Neuronal stem cell (in vitro differentiated cells): ENCODE results near the gene VILL.

Source experiments
- DNase-seq: peaks from one replicate; pipeline ENCODE4 v3.0.0-alpha.2; 2013; ENCODE audit warnings: low spot score
- H2AFZ ChIP-seq: one replicate; pipeline ENCODE4 v1.6.1; 2013; ENCODE audit warnings: mild to moderate bottlenecking, low read length, inconsistent platforms
- H2AK5ac ChIP-seq: 2 replicates; pipeline ENCODE4 v1.6.1; 2013; ENCODE audit warnings: low read depth, mild to moderate bottlenecking, inconsistent platforms, low read length, moderate library complexity, mixed read lengths
- H2BK120ac ChIP-seq: 2 replicates; pipeline ENCODE4 v1.6.1; 2013; ENCODE audit warnings: low read depth, mild to moderate bottlenecking, inconsistent platforms, low read length, moderate library complexity, mixed read lengths
- H2BK12ac ChIP-seq: one replicate; pipeline ENCODE4 v1.6.1; 2013; ENCODE audit warnings: low read length, inconsistent platforms
- H2BK15ac ChIP-seq: 2 replicates; pipeline ENCODE4 v1.6.1; 2013; ENCODE audit warnings: mild to moderate bottlenecking, low read length, inconsistent platforms, mixed read lengths
- H2BK5ac ChIP-seq: one replicate; pipeline ENCODE4 v1.6.1; 2013; ENCODE audit warnings: inconsistent platforms, mild to moderate bottlenecking, low read length, moderate library complexity
- H3K14ac ChIP-seq: one replicate; pipeline ENCODE4 v1.6.1; 2013; ENCODE audit warnings: low read length, inconsistent platforms
- H3K18ac ChIP-seq: 2 replicates; pipeline ENCODE4 v1.6.1; 2013; ENCODE audit warnings: low read length, inconsistent platforms
- H3K23ac ChIP-seq: 2 replicates; pipeline ENCODE4 v1.6.1; 2013; ENCODE audit warnings: low read depth, mild to moderate bottlenecking, mixed read lengths, low read length, inconsistent platforms; ENCODE audit not compliant: poor library complexity
- H3K27ac ChIP-seq: replicated peaks from 3 replicates; pipeline ENCODE4 v1.5.1; 2013; ENCODE audit warnings: low read length, inconsistent platforms
- H3K27me3 ChIP-seq, 3 experiments: 2 replicates each; pipeline ENCODE4 v1.6.1; 2013; ENCODE audit warnings: low read length in 3 of 3, mild to moderate bottlenecking in 2 of 3, inconsistent platforms in 1 of 3, low read depth in 1 of 3, mixed read lengths in 1 of 3, moderate library complexity in 1 of 3; ENCODE audit not compliant: control insufficient read depth in 3 of 3, insufficient read depth in 3 of 3
- H3K36me3 ChIP-seq, 2 donors: replicated peaks in 1 of 2; 2 replicates each; pipeline ENCODE4 v1.6.1; 2013; ENCODE audit warnings: low read length in 2 of 2; ENCODE audit not compliant: control insufficient read depth in 2 of 2, insufficient read depth in 2 of 2
- H3K4ac ChIP-seq: 2 replicates; pipeline ENCODE4 v1.6.1; 2013; ENCODE audit warnings: inconsistent platforms, mild to moderate bottlenecking, low read length, moderate library complexity
- H3K4me1 ChIP-seq, 2 donors: 1 replicate in 1 of 2; 2 replicates in 1 of 2; pipeline ENCODE4 v1.6.1; 2013; ENCODE audit warnings: low read length in 2 of 2, low read depth in 1 of 2; ENCODE audit not compliant: control insufficient read depth in 2 of 2, insufficient read depth in 1 of 2
- H3K4me2 ChIP-seq: one replicate; pipeline ENCODE4 v1.6.1; 2013; ENCODE audit warnings: mild to moderate bottlenecking, low read length, inconsistent platforms; ENCODE audit not compliant: insufficient read depth, poor library complexity, severe bottlenecking
- H3K4me3 ChIP-seq, 2 donors: 2 replicates each; pipeline ENCODE4 v1.5.1; 2013; ENCODE audit warnings: low read length in 2 of 2, mild to moderate bottlenecking in 2 of 2, inconsistent platforms in 1 of 2, moderate library complexity in 1 of 2
- H3K79me1 ChIP-seq: one replicate; pipeline ENCODE4 v1.6.1; 2013; ENCODE audit warnings: low read depth, mild to moderate bottlenecking, inconsistent platforms, low read length, moderate library complexity
- H3K9ac ChIP-seq: one replicate; pipeline ENCODE4 v1.6.1; 2013; ENCODE audit warnings: mild to moderate bottlenecking, low read depth, low read length, inconsistent platforms; ENCODE audit not compliant: poor library complexity
- H3K9me3 ChIP-seq, 2 donors: replicated peaks in 1 of 2; 2 replicates each; pipeline versions ENCODE3 to v1.6.1; 2013; ENCODE audit warnings: low read length in 2 of 2, mild to moderate bottlenecking in 2 of 2, inconsistent platforms in 1 of 2, low read depth in 1 of 2, mixed read lengths in 1 of 2, moderate library complexity in 1 of 2; ENCODE audit not compliant: control insufficient read depth in 2 of 2, insufficient read depth in 1 of 2
- H4K8ac ChIP-seq: one replicate; pipeline ENCODE4 v1.6.1; 2013; ENCODE audit warnings: low read depth, mild to moderate bottlenecking, inconsistent platforms, low read length, moderate library complexity
- H4K91ac ChIP-seq: one replicate; pipeline ENCODE4 v1.6.1; 2013; ENCODE audit warnings: low read length, low read depth, mild to moderate bottlenecking, inconsistent platforms; ENCODE audit not compliant: poor library complexity
- WGBS, 2 donors: extraction: QIAGEN DNeasy Blood & Tissue Kit; methylation state at CpG; one replicate each; pipeline ENCODE4 v1.1.7; 2013; ENCODE audit warnings: missing lambda C conversion rate in 2 of 2, mixed read lengths in 1 of 2; ENCODE audit not compliant: insufficient read length in 2 of 2, insufficient replicate concordance in 1 of 2; ENCODE audit errors: extremely low coverage in 2 of 2; 5-methylcytosine and 5-hydroxymethylcytosine counted together

Gene VILL

DNA sequence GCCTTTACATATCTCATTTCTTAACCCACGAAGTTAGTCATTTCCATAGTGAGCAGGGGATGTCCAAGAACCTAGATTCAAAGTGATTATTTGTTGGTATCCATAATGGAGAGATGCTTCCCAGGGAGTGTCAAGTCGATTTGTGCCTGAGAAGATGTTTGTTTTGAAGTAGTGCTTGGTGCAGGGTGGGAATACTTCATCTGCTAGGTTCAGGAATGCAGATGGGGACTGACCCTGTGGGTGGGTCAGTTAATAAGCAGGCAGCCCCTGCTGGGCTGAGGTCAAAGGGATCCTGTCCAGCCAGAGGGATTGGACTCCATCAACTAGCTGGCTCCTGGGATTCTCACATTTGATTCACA is 44.1 kb upstream of the VILL start:
- Histone ChIP-seq H3K4me2 (no peak overlapping the region), H3K14ac (no peak overlapping the region), H3K4ac (no peak overlapping the region), H2AK5ac (no peak overlapping the region), H3K18ac (no peak overlapping the region), H3K4me1 (peaks cover 4 to 7% of the 10 kb centered on the region in 2 donors), H2AFZ (no peak overlapping the region), H3K4me3 (no peak overlapping the region), H3K9me3 (no peaks in the 10 kb centered on the region), H2BK12ac (no peak overlapping the region), H3K23ac (no peak overlapping the region), H2BK5ac (no peak overlapping the region), H4K8ac (no peak overlapping the region), H4K91ac (no peak overlapping the region), H3K79me1 (no peaks in the 10 kb centered on the region), H3K27me3 (no peaks in the 10 kb centered on the region), H3K9ac (no peak overlapping the region), H2BK15ac (no peak overlapping the region), H3K36me3 (peaks cover 0 to 3% of the 10 kb centered on the region in 2 donors), H2BK120ac (no peak overlapping the region), H3K27ac (no peak overlapping the region)
- no peak for DNase-seq
- WGBS, 2 donors: no CpG with 5 or more reads among the region's 2 CpGs

DNA sequence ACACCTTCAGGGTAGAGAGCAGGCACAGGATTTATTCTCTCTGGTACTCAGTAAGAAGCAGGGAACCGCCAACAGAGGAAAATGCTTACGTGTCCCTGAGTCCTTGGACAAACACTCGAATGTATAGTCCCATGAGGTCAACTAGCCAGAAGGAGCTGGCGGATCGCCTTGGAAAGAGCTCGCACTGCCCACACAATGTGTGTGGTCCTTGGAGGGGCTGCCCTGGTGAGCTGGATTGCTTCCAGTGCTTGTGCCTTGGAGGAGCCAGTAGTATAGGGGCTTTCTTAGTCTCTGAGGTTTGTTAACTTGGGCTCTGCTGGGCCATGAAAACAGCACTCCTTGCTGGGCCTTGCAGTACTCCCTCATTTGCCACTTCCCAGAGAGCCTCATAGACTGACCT is 40.7 kb upstream of the VILL start:
- H3K9ac ChIP-seq: no peak overlapping the region
- H3K79me1 ChIP-seq: peaks cover 1% of the 10 kb centered on the region
- H3K18ac ChIP-seq: no peak overlapping the region
- H3K14ac ChIP-seq: no peak overlapping the region
- H3K9me3 ChIP-seq: peaks cover 0 to 7% of the 10 kb centered on the region in 2 donors
- no peak overlapping the region for H2BK5ac ChIP-seq
- H3K4me2 ChIP-seq: no peak overlapping the region
- no peak overlapping the region for H4K91ac ChIP-seq
- no peak overlapping the region for H3K4ac ChIP-seq
- H2BK120ac ChIP-seq: no peak overlapping the region
- no peaks in the 10 kb centered on the region for H3K27me3 ChIP-seq
- peaks cover 2 to 18% of the 10 kb centered on the region in 2 donors for H3K36me3 ChIP-seq
- H3K23ac ChIP-seq: no peak overlapping the region
- H2BK15ac ChIP-seq: no peak overlapping the region
- no peak for DNase-seq
- no peak overlapping the region for H2BK12ac ChIP-seq
- H4K8ac ChIP-seq: no peak overlapping the region
- no peak overlapping the region for H3K27ac ChIP-seq
- no peak overlapping the region for H3K4me3 ChIP-seq
- H2AFZ ChIP-seq: no peak overlapping the region
- H2AK5ac ChIP-seq: no peak overlapping the region
- H3K4me1 ChIP-seq: peaks cover 4 to 7% of the 10 kb centered on the region in 2 donors
- no CpG with 5 or more reads among the region's 6 CpGs for WGBS, 2 donors

DNA sequence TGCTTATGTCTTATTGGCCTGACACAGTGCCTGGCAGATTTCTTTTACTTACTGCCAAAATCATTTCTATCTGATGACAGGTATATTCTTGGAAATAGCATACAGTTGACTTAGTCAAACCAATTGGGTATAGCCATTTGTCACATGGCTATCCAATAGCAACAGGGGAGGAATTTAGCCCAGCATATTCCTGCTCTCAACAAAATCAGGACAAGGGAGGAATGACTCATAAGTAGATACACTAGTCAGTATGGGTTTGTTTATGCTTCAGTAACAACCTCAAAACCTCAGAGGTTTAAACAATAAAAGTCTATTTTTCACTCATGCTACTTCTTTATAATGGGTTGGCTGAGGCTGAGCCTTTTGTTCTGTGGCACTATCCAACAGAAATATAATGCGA is 38.0 kb upstream of the VILL start:
- Histone ChIP-seq H2AFZ (no peak overlapping the region), H3K4ac (no peak overlapping the region), H3K4me3 (no peak overlapping the region), H3K36me3 (peaks cover 2 to 21% of the 10 kb centered on the region in 2 donors), H3K18ac (no peak overlapping the region), H2BK15ac (no peak overlapping the region), H3K14ac (no peak overlapping the region), H3K23ac (no peak overlapping the region), H2AK5ac (no peak overlapping the region), H3K9ac (no peak overlapping the region), H3K27me3 (no peaks in the 10 kb centered on the region), H2BK120ac (no peak overlapping the region), H3K27ac (no peak overlapping the region), H4K8ac (no peak overlapping the region), H2BK12ac (no peak overlapping the region), H3K4me2 (no peak overlapping the region), H4K91ac (no peak overlapping the region), H3K79me1 (peaks cover 4% of the 10 kb centered on the region), H2BK5ac (no peak overlapping the region), H3K4me1 (peaks cover 4 to 7% of the 10 kb centered on the region in 2 donors), H3K9me3 (peaks cover 0 to 7% of the 10 kb centered on the region in 2 donors)
- no peak for DNase-seq
- WGBS, 2 donors: no CpG with 5 or more reads among the region's 1 CpG

DNA sequence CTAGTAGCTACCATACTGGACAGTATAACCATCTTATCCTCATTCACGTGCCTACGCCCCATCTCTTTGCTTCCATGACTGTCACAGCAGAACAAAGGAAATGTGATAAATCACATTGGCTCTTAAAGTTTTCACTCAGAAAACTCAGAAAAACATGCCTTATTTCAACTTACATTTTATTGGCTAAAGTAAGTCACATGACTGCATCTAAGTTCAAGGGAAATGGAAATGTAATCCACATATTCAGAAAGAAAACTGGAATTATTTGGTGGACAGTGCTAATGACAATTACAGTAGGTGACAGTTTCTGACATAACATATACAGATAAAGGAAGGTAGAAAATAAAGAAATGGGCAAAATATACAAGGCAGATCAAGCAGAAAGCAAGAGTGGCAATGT is 37.4 kb upstream of the VILL start:
- WGBS, 2 donors: no CpG with 5 or more reads among the region's 2 CpGs
- no peak overlapping the region for H4K91ac ChIP-seq
- DNase-seq: no peak

More for the DNA sequence above, 37.4 kb upstream of the VILL start:
- no peak overlapping the region for H4K8ac ChIP-seq
- H3K4ac ChIP-seq: no peak overlapping the region
- peaks cover 2 to 21% of the 10 kb centered on the region in 2 donors for H3K36me3 ChIP-seq
- no peak overlapping the region for H2AK5ac ChIP-seq
- no peak overlapping the region for H3K14ac ChIP-seq
- peaks cover 0 to 7% of the 10 kb centered on the region in 2 donors for H3K9me3 ChIP-seq
- H3K79me1 ChIP-seq: peaks cover 4% of the 10 kb centered on the region
- H3K4me3 ChIP-seq: no peak overlapping the region
- H2BK120ac ChIP-seq: no peak overlapping the region
- H3K4me2 ChIP-seq: no peak overlapping the region
- H3K18ac ChIP-seq: no peak overlapping the region
- no peak overlapping the region for H2BK15ac ChIP-seq
- no peak overlapping the region for H2AFZ ChIP-seq
- no peak overlapping the region for H2BK5ac ChIP-seq
- H3K9ac ChIP-seq: no peak overlapping the region
- H3K23ac ChIP-seq: no peak overlapping the region
- no peak overlapping the region for H2BK12ac ChIP-seq
- peaks cover 4 to 7% of the 10 kb centered on the region in 2 donors for H3K4me1 ChIP-seq
- H3K27me3 ChIP-seq: no peaks in the 10 kb centered on the region
- no peak overlapping the region for H3K27ac ChIP-seq
